Adipocyte (in vitro differentiated cells): ENCODE measurements around the gene TMEM43.
A peak's percentile ranks its signal among the peaks of the same experiment; 100 is the strongest.

Source experiments
- DNase-seq: peaks from one replicate; pipeline ENCODE4 v3.0.0-alpha.2; 2015; ENCODE audit warnings: low read depth
- H3K27me3 ChIP-seq: replicated peaks from 2 replicates; pipeline ENCODE4 v1.7.0; 2013; ENCODE audit warnings: mild to moderate bottlenecking, low read length, moderate library complexity; ENCODE audit not compliant: control insufficient read depth, insufficient read depth
- H3K36me3 ChIP-seq: 2 replicates; pipeline ENCODE4 v1.7.0; 2013; ENCODE audit warnings: low read length, mild to moderate bottlenecking, moderate library complexity; ENCODE audit not compliant: control insufficient read depth, insufficient read depth, severe bottlenecking
- H3K4me1 ChIP-seq: 2 replicates; pipeline ENCODE4 v1.7.0; 2013; ENCODE audit warnings: mild to moderate bottlenecking, low read length, moderate library complexity; ENCODE audit not compliant: control insufficient read depth, insufficient read depth
- H3K4me3 ChIP-seq: 2 replicates; pipeline ENCODE4 v1.7.0; 2013; ENCODE audit warnings: mild to moderate bottlenecking, low read length, moderate library complexity
- H3K9ac ChIP-seq: 2 replicates; pipeline ENCODE4 v1.7.0; 2013; ENCODE audit warnings: mild to moderate bottlenecking, low read length, moderate library complexity
- H3K9me3 ChIP-seq: 2 replicates; pipeline ENCODE4 v1.7.0; 2013; ENCODE audit warnings: mild to moderate bottlenecking, low read length, moderate library complexity; ENCODE audit not compliant: control insufficient read depth

TMEM43 gene

DNA sequence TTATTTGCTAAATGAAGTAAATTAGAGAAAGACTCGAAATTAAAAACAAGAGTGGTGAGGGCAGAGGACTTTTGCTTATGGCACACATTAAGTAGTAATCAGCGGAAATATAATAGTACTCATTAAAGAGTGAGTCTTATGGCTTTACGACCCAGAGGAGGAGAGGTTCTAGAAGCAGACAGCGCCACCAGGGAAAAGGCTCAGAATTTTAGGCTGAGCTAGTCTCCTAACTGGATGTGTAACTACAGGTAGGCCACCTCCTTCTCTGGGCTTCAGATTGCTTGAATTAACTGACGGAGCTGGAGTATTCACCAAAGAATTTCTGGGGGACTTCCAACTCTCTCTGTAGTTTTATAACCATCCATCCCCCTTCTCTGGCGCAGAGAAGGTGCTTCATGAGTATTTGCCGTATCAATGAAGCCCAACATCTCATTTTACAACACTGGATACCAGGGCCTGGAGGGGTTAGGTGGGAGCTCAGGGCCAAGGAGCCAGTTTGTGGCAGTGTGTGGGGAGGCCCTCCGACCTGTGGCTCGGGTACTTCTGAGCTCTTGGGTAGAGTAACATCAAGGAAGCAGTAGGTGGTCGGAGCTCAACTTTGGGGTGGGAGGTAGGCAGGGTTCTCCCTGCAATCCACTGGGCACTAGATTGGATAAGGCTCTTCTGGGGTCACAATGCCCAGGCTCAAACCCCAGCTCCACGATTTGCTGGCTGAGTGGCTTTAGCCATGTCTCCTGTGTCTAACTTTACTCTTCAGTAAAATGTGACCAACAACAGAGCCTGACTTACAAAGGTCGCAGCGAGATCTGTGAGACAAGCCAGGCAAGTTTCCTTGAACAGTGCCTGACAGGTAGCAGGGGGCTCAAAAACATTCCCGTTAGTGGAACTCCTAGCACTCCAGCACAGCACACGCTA lies 1.3 kb upstream of the TMEM43 start:
- H3K4me1 ChIP-seq = peaks cover 31% of the 10 kb centered on the region
- no peak for DNase-seq
- H3K9ac ChIP-seq = peak overlapping the region; percentile 98
- peaks cover 14% of the 10 kb centered on the region for H3K36me3 ChIP-seq
- peak overlapping the region; percentile 92 for H3K4me3 ChIP-seq
- no peaks in the 10 kb centered on the region for H3K9me3 ChIP-seq
- H3K27me3 ChIP-seq = no peaks in the 10 kb centered on the region

DNA sequence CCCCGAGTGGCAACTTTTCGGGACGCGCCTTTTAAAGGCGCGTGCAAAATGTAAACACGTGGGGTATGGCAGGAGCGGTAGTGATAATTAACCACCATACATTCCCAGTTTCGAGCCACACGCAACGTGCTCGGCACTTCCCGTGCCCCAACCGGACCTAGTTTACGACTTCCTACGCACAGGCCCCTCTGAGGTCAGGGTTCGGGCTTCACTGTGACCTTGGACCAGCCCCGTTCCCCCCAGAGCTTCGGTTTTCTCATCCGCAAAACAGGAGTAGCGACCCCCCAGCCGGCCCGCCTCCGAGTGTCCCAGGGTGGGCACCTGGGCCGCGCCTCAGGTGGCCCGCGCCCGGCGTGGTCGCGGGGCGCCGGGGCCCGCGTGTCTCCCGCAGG lies 633 bp upstream of the TMEM43 start:
- Histone ChIP-seq H3K27me3 (no peaks in the 10 kb centered on the region), H3K9ac (peak overlapping the region; percentile 98), H3K9me3 (no peaks in the 10 kb centered on the region), H3K36me3 (peaks cover 20% of the 10 kb centered on the region), H3K4me1 (peaks cover 27% of the 10 kb centered on the region), H3K4me3 (peak overlapping the region; percentile 92)
- peak; percentile 61 for DNase-seq

DNA sequence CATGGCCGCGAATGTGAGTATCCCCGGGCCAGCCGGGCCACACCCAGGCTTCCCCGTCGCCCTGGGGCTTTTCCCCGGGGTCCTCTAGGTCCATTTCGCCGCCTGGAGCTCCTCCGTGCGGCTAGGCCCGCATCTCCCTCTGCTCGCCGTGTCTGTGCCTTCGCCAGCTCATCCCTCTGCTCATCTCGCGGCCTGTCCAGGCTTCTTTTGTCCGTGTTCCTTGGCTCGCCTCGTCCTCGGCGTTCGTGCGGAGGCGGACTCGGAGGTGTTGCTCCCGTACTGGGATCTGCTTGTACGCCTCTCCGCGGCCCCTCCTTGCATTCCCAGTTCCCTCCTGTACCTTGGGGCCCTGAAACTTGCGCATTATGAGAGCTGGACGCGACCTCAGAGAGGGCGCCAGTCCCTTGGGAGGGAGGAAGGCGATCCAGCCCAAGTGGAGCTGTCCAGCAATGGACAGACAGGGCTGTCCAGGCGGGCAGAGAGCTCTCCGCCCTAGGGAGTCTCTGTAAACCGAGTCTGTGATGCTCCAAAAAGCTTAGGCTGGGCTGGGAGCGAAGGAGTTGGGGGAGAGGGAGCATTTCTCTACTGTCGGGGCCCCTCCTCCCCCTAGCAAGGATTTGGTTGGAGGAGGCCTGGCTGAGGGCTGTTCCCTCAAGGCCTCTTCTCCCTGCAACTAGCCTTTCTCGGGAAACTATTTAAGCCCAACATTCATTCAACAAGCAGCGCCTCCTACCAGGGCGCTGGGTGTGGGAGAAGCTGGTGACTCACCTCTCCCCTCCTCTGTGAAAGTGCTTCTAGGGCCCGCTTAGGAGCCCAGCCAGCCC lies 553 bp downstream of the TMEM43 start:
- Histone ChIP-seq H3K4me1 (peaks cover 37% of the 10 kb centered on the region), H3K27me3 (no peaks in the 10 kb centered on the region), H3K9me3 (no peaks in the 10 kb centered on the region), H3K36me3 (peaks cover 29% of the 10 kb centered on the region), H3K9ac (peak overlapping the region; percentile 98), H3K4me3 (peak overlapping the region; percentile 92)
- DNase-seq = peak; percentile 94

DNA sequence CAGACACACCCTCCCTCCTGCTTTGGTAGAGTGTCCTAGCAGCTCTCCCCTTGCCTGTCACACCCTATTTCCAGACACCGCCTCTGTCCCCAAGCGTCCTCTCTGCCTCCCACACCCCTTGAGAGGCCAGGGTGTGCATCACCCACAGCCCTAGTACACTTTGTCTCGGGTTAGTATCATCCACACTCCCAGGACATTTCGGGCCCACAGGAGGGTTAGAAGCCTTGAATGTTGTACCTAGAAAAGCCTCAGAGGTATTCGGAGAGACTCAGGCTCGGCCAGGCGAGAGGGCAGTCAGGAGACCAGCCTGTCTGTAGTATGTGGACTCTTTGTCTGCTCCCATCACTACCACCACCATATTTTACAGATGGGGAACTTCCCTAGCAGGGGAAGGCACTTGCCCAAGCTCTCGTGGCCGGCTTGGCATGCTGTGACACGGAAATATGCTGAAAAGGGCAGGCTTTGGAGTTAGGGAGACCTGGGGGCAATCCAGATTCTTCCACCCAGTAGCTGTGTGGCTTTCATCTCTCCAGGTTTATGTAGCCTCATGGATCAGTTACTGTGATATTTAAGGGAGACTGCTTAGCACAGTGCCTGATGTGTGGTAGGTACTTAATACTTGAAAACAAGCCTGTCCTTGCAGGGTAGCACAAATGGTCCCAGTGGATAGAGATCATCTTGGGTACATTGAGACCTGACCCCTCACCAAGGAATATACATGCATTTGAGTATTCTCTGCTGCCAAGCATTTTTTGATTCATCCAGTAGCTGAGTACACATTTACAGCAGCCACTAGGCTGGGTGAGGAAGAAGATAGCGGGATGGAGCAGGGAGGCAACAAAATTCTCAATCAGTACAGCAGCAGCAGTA lies 1.4 kb downstream of the TMEM43 start:
- DNase-seq = peak; percentile 17
- Histone ChIP-seq H3K9ac (peak overlapping the region; percentile 98), H3K9me3 (no peaks in the 10 kb centered on the region), H3K4me1 (peaks cover 44% of the 10 kb centered on the region), H3K27me3 (no peaks in the 10 kb centered on the region), H3K36me3 (peaks cover 37% of the 10 kb centered on the region), H3K4me3 (peak overlapping the region; percentile 92)

DNA sequence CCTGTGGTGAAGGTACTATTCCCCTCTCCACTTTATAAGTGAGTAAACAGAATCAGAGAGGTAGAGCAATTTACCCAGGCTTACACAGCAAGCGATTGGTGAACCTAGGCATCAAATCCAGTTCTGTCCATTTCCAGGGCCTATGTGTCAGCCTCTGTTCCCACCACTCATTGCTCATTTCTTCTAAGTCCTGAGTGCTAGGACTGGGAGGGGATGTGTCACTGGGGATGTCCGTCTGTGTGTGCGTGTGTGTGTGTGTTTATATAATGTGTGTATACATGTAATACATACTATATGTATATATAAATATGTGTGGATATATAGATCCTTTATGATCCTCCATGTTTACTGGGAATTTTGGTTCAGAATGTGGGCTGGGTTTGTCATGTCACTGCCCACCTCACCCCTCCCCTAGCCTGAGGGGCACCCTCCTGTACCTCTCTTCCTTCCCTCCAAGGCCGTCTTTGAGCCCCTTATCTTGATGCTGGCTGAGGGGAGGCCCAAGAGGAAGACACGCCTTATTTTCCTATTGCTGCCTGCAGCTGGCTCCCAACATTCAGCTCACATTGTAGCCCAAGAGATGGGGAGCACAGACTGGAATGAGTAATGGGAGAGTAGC lies 2.1 kb downstream of the TMEM43 start:
- Histone ChIP-seq H3K27me3 (no peaks in the 10 kb centered on the region), H3K9ac (peak overlapping the region; percentile 98), H3K36me3 (peaks cover 42% of the 10 kb centered on the region), H3K4me3 (peak overlapping the region; percentile 92), H3K4me1 (peaks cover 44% of the 10 kb centered on the region), H3K9me3 (no peaks in the 10 kb centered on the region)
- DNase-seq = no peak

DNA sequence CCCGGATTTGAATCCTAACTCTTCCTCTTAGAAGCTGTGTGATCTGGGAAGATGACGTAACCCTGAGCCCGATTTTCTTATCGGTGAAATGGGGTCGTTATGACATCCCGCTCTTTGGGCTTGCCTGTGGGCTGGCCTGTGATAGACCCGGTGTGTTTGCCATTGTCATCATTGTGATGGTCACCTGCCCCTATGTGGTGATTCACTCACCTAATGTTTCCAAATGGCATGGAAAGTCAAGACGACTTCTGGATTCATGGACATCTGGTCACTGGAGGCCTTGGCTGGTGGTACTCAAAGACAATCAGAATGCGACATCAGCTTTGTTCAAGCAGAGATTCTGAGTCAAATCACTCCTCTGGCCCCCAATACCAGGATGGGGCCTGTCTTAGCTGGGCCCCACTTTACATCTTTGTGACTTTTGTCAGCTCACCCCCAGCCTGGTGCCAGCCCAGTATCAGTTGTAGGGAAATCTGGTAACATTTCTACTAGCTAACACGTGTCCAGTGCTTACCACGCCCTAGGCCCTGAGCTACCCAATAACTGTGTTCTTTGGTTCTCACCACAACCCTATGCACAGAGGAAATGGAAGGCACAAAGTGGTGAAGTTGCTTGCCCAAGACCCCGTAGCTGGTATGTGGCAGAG lies 2.8 kb downstream of the TMEM43 start:
- DNase-seq = no peak
- Histone ChIP-seq H3K4me3 (peak overlapping the region; percentile 92), H3K36me3 (peaks cover 49% of the 10 kb centered on the region)

DNA sequence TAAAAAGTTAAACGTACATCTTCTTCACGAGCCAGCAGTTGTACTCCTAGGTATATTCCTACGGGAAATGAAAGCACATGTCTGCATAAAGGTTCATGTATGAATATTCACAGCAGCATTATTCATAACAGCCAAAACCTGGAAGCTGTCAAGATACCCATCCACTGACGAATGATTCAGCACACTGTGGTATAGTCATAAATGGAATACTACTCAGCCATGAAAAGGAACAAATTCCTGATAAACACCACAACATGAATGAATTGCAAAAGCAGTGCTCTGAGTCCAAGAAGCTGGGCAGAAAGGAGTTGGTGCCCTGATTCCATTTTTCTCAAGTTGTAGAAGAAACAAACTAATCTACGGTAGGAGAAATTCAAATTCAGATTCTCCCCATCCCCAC lies 3.9 kb downstream of the TMEM43 start:
- Histone ChIP-seq H3K9me3 (no peaks in the 10 kb centered on the region), H3K36me3 (peaks cover 60% of the 10 kb centered on the region), H3K9ac (no peak overlapping the region), H3K4me3 (no peak overlapping the region), H3K4me1 (peaks cover 36% of the 10 kb centered on the region), H3K27me3 (no peaks in the 10 kb centered on the region)
- DNase-seq = no peak

More for the DNA sequence above, 2.8 kb downstream of the TMEM43 start:
- Histone ChIP-seq H3K9ac (no peak overlapping the region), H3K4me1 (peaks cover 44% of the 10 kb centered on the region), H3K9me3 (no peaks in the 10 kb centered on the region), H3K27me3 (no peaks in the 10 kb centered on the region)

DNA sequence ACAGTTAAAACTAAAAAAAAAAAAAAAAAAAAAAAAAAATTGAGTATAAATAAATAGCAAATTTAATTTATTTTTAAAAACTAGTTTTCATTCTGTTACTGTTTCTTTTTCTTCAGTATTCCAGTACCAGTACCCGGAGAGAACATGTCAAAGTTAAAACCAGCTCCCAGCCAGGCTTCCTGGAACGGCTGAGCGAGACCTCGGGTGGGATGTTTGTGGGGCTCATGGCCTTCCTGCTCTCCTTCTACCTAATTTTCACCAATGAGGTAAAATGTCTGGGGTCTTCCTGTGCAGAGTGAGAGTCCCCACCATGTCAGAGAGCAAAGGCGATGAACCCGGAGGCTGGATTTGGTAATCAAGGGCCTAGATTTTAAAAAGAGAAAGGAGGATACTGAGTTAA lies 4.4 kb downstream of the TMEM43 start:
- H3K36me3 ChIP-seq = peaks cover 65% of the 10 kb centered on the region
- no peaks in the 10 kb centered on the region for H3K9me3 ChIP-seq
- no peak overlapping the region for H3K9ac ChIP-seq
- H3K4me3 ChIP-seq = no peak overlapping the region
- H3K4me1 ChIP-seq = peaks cover 35% of the 10 kb centered on the region
- no peak for DNase-seq
- H3K27me3 ChIP-seq = no peaks in the 10 kb centered on the region

DNA sequence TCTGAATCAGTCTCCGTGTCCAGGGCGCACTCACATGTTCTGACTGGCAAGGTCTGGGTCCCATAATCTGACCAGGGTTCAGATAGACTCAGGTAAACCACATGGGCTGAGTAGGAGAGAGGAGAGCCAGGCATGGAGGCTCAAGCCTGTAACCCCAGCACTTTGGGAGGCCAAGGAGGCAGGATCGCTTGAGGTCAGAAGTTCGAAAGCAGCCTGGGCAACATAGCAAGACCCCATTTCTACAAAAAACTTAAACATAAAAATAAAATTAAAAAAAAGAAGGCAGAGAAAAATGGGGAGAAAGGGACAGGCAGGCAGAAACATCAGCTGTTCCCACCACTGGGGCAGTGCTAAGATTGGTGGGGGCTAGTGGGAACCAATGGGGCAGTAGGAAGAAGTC lies 5.4 kb downstream of the TMEM43 start:
- Histone ChIP-seq H3K9me3 (no peaks in the 10 kb centered on the region), H3K9ac (no peak overlapping the region), H3K27me3 (no peaks in the 10 kb centered on the region), H3K4me3 (no peak overlapping the region), H3K36me3 (peaks cover 75% of the 10 kb centered on the region), H3K4me1 (peaks cover 35% of the 10 kb centered on the region)
- no peak for DNase-seq

DNA sequence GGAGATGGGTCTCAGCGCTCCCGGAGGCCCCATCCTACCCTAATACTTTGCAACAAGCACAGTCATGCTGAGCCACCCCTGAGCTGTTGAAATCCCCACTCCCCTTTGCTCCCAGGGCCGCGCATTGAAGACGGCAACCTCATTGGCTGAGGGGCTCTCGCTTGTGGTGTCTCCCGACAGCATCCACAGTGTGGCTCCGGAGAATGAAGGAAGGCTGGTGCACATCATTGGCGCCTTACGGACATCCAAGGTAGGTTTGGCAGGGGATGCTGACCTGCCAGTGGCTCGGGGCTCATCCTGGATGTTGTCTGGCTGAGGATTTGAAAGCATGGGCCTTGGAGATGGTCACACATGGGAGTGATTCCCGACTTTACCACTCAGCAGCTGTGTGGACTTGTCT lies 5.9 kb downstream of the TMEM43 start:
- Histone ChIP-seq H3K36me3 (peaks cover 80% of the 10 kb centered on the region), H3K4me3 (no peak overlapping the region), H3K4me1 (peaks cover 35% of the 10 kb centered on the region), H3K9me3 (no peaks in the 10 kb centered on the region), H3K9ac (no peak overlapping the region), H3K27me3 (no peaks in the 10 kb centered on the region)
- no peak for DNase-seq
